HG02870 (cell line): Measurements from ENCODE around the gene SMIM10L2A.
"Not testable (repeated sequence)": the region's sequence is repeated elsewhere in the genome, so short reads cannot be mapped to it uniquely, and the experiment has no call there.

Experiments
- ATAC-seq: cut with Tn5 transposase; IDR thresholded peaks from one replicate; pipeline ENCODE4 v1.9.1; 2021; ENCODE audit warnings: mild to moderate bottlenecking, moderate library complexity; ENCODE audit not compliant: unreplicated experiment

SMIM10L2A gene

DNA sequence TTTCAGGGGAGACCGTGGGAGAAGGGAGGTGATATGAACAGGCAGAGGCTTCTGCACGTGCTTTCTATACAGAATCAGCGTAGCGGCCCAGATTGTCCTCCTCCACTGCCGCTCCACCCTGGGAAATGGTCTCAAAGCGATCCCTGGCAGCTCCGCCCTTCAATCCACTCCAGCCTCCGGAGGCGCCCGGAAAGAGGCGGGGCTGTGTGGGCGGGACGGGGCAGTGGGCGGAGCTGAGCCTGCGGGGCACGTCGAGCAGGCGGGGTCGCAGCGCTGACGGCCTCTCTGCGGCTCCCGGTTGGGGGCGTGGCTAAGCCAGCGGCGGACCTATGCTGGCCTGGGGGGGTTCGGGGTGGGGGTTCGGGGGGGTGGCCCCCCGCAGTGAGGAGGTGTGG is 210 bp upstream of the SMIM10L2A start:
- peak; percentile 78 for ATAC-seq

DNA sequence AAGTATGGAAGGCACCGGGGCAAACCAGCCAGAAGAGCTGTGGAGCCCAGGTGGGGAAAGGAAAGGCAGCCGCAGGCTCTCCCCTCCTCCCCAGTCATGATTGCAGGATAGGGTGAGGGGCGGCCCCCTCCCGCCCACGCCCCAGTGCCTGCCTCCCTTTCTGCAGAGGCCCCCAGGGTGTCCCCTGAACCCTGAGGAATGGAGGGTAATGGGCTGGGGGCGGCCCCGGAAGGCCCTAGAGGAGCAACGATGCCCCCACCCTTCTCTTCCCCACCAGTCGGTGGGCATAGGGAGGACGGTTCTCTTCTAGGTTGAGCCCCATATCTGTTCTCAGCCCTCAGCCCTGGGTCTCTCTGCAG is 1.0 kb downstream of the SMIM10L2A start:
- not testable (repeated sequence) for ATAC-seq

DNA sequence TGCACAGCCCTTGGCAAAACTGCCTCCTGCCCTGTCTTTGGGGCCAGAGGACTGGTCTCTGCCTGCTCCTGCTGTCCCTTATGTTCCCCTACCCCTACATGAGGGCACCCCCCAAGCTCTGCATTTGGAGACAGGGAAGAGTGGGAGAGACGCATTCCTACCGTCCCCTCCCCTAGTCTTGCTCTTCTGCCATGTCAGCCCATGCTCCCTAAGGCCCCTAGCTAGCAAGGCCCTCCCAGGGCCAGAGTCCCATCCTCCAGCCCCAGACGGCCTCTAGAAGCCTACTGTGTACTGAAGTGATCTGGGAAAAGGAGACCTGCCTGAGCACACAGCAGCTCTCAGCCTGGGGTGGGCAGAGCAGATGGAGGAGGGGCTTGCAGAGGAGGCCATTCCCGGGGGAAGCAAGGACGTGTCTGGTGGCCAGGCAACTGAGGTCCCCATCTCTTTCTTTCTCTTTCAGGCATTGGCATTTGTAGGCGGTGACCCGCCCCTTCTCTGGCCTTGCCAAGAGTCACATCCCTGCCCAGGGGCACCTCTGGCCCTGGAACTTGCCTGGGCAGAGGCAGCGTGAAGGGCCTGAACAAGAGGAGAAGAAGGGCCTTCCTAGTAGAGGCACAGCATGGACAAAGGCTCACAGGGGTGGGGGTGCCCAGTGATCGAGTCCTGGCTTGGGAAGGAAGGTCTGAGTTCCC is 1.6 kb downstream of the SMIM10L2A start:
- not testable (repeated sequence) for ATAC-seq

- no peak for ATAC-seq
Observed at GRCh38 chrX:135424469-135424868, 2.7 kb downstream of the SMIM10L2A start.

DNA sequence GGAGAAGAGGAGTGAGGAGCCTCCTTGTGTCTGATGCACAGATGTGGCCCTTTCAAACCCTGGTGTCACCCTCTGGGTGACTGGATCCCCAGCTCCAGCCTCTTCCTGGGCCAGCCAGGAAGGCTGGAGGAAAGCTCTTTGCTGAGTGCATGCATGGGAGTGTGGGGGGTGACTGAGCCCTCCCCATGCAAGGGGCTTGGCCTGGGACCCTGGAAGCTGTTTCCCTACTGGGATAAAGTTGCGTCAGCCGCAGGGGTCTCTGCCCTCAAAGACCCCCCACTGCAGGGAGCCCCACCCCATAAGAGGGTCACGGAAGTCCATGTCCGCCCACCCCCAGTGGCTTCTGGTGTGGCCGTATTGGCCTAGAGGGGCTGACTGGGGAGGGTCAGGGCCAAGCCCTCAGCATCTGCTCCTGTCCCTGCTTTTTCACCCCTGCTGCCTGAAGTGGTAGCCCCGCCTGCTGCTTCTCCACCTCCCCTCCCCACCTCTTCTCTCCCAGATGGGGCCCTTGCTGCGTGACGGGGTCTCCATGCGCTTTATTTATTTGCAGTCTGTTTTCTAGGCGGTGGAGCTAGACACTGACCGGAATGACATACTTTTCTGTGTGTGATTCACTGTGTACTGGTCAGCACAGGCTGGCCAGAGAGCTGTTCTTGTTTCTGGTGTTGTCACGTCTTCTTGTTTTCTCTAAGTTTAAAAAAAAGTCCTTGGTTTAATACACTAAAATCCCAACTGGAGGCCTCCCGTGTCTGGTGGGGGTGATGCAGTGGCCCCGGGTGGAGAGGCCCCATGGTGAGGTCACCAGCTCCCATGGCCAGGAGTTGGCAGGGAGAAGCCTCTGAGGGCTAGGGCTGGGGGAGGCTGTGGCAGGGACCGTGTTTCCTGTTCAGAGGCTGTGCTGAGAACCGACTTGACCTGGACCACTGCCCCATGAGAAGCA is 3.6 kb downstream of the SMIM10L2A start:
- ATAC-seq: no peak

DNA sequence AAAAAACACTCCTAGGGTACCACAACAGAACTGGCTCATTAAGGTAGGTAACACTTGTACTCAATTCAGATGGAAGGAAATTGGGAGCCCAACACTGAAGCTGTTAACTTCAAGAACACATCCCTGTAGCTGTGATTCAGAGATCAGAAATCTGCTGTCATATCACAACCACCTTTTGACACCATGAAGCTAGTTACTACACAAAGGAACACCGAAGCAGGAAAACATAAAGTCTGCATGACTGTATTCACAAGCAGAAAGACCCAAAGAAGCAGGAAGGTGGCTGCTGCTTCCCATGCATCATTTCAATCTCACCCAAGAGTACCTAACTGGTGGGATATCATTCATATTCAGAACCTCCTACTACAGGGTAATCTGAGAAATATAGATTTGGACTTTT is 7.7 kb downstream of the SMIM10L2A start:
- ATAC-seq: no peak

GRCh38 chrX:135431886-135432285 is 10.1 kb downstream of the SMIM10L2A start:
- no peak for ATAC-seq

GRCh38 chrX:135432453-135432852 is 10.7 kb downstream of the SMIM10L2A start:
- no peak for ATAC-seq

- ATAC-seq: no peak
Observed at GRCh38 chrX:135432881-135433521, 11.3 kb downstream of the SMIM10L2A start.

DNA sequence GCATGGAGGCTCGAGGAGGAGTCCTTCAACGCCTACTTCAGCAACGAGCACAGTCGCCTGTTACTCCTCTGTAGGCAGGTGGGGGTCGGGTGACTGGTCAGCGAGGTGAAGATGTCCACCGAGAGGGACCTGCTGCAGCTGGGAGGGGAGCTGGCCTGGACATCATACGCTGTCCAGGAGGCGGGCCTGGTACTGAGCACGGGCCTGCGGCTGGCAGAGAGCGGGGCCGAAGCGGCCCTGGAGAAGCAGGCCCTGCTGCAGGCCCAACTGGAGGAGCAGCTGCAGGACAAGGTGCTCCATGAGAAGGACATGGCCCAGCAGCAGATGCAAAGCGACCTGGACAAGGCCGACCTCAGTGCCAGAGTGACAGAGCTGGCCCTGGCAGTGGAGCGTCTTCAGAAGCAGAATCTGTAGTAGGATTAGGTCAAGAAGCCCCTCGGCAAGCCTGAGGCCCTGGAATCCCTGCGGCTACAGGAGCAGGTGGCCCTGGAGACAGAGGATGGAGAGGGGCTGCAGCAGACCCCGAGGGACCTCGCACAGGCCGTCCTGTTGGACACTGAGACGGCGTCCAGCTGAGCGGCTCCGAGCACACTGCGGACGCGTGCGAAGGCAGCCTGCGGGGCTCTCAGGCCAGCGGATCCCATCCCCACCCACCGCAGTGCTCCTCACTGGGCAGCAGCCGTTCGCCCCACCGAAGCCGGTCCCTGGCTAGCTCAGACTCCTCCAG is 11.9 kb downstream of the SMIM10L2A start:
- ATAC-seq: no peak

- no peak for ATAC-seq
Observed at GRCh38 chrX:135434258-135435138, 12.8 kb downstream of the SMIM10L2A start.

DNA sequence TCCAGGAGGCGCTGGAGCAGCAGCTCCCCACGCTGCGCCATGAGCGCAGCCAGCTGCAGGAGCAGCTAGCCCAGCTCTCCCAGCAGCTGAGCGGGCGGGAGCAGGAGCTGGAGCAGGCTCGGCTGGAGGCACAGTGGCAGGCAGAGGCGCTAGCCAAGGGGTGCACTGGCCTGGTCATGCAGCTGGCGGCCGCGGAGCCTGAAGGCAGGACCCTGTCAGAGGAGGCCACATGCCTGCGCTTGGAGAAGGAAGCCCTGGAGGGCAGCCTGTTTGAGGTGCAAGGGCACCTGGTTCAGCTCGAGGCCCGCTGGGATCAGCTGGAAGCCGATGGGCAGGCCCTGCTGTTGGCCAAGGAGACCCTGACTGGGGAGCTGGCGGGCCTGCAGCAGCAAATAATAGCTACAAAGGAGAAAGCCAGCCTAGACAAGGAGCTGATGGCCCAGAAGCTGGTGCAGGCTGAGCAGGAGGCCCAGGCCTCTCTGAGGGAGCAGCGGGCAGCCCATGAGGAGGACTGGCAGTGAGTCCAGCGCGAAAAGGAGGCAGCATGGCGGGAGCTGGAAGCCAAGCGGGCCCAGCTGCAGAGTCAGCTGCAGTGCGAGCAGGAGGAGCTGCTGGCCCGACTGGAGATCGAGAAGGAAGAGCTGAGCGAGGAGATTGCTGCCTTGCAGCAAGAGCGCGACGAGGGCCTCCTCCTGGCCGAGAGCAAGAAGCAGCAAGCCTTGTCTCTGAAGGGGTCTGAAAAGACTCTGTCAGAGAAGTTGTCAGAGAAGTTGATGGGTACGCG is 13.6 kb downstream of the SMIM10L2A start:
- no peak for ATAC-seq

DNA sequence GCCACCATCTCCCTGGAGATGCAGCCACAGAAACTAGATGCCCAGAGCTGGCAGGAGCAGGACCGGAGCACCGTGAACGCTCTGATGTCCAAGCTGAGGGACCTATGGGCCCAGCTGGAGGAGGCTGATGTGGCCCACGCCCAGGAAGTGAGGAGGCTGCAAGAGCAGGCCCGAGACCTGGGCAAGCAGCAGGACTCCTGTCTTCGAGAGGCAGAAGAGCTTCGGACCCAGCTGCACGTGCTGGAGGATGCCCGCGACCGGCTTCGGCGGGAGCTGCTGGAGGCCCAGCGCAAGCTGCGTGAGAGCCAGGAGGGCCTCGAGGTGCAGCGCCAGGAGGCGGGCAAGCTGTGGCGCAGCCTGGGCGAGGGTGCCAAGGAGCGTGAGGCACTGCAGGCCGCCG is 14.2 kb downstream of the SMIM10L2A start:
- ATAC-seq: no peak

- no peak for ATAC-seq
Observed at GRCh38 chrX:135436456-135436855, 14.7 kb downstream of the SMIM10L2A start.

- no peak for ATAC-seq
Observed at GRCh38 chrX:135436966-135437866, 15.5 kb downstream of the SMIM10L2A start.

- no peak for ATAC-seq
Observed at GRCh38 chrX:135437867-135438733, 16.4 kb downstream of the SMIM10L2A start.

- ATAC-seq: no peak
Observed at GRCh38 chrX:135438734-135439043, 16.9 kb downstream of the SMIM10L2A start.
